ENCODE data around the gene FURIN.

DNA sequence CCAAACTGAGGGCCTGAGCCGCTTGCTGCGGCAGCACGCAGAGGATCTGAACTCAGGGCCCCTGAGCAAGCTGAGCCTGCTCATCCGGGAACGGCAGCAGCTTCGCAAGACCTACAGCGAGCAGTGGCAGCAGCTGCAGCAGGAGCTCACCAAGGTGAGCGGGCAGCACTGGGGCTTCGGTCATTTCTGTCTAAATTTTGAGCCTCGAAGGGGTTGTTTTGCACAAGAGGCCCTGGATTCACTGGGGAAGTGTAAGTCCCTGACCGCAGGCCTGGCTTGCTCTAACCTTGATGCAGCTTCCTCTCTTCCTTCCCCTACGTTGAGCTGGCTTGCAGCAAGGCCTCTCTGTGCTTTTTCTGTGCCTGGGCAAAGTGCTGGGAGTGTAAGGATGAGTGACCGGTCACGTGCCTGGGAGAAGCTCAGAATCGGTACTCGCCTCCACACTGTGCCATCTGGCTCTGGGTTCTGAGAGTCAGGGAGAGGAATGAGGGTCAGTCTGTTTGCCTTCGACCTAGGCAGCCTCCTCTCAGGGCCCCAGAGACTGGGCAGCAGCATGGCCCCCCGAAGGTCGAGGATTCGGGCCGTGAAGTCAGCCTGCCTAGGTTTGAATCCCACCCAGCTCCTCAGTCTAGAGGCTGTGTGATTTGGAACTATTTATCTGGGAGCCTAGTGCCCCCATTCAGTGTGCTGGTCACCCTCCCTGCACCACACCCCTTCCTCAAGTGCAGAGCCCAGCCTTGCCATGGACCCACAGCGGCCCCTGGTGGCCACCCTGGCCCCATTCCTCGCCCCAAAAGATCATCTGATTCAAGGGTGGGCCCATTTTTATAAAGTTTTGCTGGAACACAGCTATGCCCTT, 17.3 kb downstream of the FURIN start:
- TF ChIP-seq, protein P1, sequence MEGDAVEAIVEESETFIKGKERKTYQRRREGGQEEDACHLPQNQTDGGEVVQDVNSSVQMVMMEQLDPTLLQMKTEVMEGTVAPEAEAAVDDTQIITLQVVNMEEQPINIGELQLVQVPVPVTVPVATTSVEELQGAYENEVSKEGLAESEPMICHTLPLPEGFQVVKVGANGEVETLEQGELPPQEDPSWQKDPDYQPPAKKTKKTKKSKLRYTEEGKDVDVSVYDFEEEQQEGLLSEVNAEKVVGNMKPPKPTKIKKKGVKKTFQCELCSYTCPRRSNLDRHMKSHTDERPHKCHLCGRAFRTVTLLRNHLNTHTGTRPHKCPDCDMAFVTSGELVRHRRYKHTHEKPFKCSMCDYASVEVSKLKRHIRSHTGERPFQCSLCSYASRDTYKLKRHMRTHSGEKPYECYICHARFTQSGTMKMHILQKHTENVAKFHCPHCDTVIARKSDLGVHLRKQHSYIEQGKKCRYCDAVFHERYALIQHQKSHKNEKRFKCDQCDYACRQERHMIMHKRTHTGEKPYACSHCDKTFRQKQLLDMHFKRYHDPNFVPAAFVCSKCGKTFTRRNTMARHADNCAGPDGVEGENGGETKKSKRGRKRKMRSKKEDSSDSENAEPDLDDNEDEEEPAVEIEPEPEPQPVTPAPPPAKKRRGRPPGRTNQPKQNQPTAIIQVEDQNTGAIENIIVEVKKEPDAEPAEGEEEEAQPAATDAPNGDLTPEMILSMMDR (IDR thresholded peaks at IDR 0.05): peak; percentile 92 to 99 (median 96)
- no peak for TF ChIP-seq POLR2A (IDR thresholded peaks at IDR 0.05)

All from uterus (tissue), 2 donors.